A204.1 (cell line): ENCODE results near the gene SYVN1.

Experiments used
- FAIRE-seq: peaks from 2 replicates; lab custom pipeline; 2012; peaks lifted over from hg19 to GRCh38; lab: Jason Lieb, UNC

SYVN1 gene

GRCh38 chr11:65085446-65085845 lies 48.9 kb downstream of the SYVN1 start:
- FAIRE-seq, result no peak

GRCh38 chr11:65084598-65085375 lies 49.5 kb downstream of the SYVN1 start:
- no peak for FAIRE-seq

- FAIRE-seq, result peak; percentile 9
These were observed 50.3 kb downstream of the SYVN1 start, which contains the start of the genes CDCA5 and ZFPL1 for GRCh38 chr11:65083834-65084597. TSS of gene CDCA5 (minus strand) at chr11:65084040. CDS start at chr11:65083978, 62 bp downstream. TSS of gene ZFPL1 (plus strand) at chr11:65084222. CDS start at chr11:65084699, 477 bp downstream.

- no peak for FAIRE-seq
These were observed 51.0 kb downstream of the SYVN1 start for GRCh38 chr11:65083134-65083833.

GRCh38 chr11:65078786-65079342 lies 55.5 kb downstream of the SYVN1 start:
- no peak for FAIRE-seq

GRCh38 chr11:65078151-65078550 lies 56.2 kb downstream of the SYVN1 start:
- no peak for FAIRE-seq

- FAIRE-seq, result no peak
These were observed 56.9 kb downstream of the SYVN1 start for GRCh38 chr11:65077451-65077850.
